HG02759 (cell line): Measurements from ENCODE around the gene CFAP161.
A peak's percentile ranks its signal among the peaks of the same experiment; 100 is the strongest.
"Not testable (repeated sequence)": the region's sequence is repeated elsewhere in the genome, so short reads cannot be mapped to it uniquely, and the experiment has no call there.

ENCODE experiments used
- ATAC-seq: cut with Tn5 transposase; IDR thresholded peaks from one replicate; pipeline ENCODE4 v1.9.1; 2021; ENCODE audit warnings: mild to moderate bottlenecking, moderate library complexity; ENCODE audit not compliant: unreplicated experiment

The CFAP161 gene

DNA sequence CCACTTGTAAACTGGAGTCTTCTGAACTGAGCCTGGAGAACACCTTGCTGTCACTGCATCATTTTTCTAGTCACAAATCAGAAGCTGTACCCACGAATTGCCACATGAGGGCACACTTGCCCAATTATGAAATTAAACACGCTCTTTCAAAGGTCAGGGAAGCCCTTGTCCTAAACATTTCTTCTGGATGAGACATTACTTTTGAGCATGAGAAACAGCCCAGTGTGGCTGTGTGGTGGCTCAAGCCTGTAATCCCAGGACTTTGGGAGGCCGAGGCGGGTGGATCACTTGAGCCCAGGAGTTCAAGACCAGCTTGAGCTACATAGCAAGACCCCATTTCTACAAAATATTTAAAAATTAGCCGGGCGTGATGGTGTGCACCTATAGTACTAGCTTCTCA is 27.5 kb upstream of the CFAP161 start:
- ATAC-seq = no peak

DNA sequence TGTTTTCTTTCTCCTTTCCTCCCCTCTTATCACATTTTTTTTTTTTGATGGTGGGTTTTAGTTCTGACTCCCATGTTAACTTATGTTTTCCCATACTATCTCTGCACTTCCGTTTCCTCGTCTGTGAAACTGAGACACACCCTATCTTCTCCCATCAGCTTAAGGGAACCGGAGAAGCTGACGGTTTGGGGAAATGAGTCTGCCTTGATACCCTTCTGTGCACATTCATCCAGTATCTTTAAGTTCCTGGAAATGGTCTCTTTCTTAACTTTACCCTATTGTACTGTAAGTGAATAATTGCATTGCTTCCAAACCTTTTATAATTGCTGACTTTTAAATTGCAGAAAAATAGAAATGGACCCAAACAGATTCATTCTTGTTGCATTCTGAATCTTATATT is 26.2 kb upstream of the CFAP161 start:
- no peak for ATAC-seq

- ATAC-seq = no peak
Observed at GRCh38 chr15:81108427-81108826, 25.6 kb upstream of the CFAP161 start.

DNA sequence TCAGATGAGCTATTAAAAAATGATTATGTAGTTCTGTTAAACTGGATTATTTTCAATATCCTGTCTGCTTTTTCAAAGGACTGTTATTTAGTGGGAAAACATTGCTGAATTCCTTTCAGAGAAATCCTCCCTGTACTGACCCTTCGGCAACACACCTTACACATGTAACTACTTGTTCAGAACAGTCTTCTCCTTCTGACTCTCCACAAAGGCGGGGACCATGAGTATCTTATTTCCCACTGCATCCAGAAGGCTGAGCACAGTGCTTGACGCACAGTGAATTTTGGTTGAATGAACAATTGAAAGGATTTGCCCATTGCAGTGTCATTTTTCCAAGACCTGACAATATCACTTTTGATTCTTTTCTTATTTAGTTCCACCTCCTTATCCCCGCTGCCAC is 23.1 kb upstream of the CFAP161 start:
- no peak for ATAC-seq

DNA sequence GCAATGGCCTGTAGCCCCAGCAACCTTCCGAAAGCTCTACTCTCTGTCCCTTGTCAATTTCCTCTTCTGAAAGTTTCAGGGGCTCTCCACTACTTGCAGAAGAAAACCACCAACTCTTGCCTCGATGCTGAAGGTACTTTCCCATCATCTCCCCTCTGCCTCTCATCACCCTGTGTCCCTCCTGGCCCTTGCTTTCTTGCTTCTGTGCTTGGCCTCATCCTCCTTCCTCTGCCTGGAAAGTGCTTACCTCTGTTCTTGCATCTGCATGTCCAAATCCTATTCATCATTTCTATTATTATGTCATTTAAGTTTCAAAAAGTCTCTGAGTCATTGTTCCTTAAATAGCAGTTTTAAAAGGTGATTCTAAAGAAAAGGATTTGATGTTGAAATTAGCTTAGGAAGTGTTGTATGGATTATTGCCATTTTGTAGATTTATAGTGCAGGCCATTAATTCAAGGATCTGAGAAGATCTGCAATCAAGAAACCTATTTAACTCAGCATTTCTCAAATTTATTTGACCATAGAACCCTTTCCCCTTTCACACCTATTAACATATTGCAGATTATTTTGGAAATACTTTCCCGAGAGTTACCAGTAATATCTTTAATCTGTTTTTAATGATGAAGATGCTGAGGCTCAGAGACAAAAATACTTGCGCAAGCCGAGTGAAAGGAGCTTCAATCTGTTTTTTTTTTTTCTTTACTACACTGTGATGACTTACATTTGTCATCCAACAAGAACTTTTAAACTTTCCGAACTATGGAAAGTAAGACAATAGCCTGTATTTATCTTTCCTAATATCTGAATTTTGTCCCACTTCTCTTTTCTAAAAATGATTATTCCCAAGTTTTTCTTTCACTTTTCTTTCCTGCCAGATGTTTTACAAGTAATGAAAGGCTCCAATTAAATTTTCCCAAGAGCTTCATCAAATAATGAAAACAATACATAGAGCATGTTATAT is 22.3 kb upstream of the CFAP161 start:
- ATAC-seq = peak; percentile 93

DNA sequence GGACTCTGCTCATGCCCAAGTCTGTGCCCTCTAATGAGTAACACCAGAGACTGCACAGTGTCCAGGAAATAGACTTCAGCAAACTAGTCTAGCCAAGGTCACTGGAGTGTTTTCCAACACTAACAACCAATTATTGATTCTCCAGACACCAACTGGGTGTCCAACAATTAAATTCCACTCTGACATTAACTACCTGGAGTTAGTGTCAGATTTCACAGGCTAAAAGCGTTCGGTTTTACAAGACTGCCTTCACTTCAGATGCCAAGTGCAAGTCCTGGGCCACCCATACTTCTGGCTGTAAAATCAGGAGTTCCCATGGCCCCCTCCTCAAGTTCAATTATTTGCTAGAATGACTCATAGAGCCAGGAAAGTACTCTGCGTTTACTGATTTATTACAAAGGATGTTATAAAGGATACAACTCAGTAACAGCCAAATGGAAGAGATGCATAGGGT is 20.8 kb upstream of the CFAP161 start:
- no peak for ATAC-seq

- no peak for ATAC-seq
Observed at GRCh38 chr15:81113861-81114291, 20.2 kb upstream of the CFAP161 start.

DNA sequence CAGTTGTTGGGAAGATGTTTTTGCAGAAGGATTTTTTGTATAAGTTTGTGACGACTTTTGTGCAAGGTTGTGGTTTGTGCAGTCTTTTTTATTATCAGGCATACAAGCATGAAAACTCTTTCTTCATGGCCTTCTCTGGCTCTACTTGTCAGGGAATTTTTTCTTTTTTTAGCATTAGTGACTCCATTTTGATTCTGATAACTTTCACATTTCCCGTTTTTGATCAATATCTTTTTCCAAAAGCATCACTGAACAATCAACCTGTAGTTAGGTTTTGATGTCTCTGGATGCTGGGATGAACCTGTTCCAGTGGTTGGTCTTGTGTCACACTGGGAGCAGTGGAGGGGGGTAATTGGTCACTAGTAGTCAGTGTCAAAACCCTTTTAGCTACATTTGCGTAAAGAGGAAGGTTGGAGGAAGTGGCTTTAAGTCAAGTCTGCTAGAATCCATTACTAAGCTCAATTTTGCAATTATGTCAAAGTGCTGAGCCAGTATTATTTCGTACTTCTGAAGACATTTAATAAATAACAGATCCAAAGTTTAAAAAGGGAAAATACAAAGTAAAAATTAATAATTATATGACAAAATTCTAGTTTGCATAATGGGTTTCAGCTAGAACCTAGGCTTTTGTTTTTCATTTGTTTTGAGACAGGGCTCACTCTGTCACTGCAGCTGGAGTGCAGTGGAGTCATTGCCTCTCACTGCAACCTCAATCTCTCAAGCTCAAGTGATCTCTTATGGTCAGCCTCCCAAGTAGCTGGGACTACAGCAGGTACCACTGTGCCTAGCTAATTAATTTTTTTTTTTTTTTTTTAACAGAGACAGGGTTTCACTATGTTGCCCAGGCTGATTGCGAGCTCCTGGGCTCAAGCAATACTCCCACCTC is 18.8 kb upstream of the CFAP161 start:
- ATAC-seq = no peak

- ATAC-seq = no peak
Observed at GRCh38 chr15:81117136-81117535, 16.9 kb upstream of the CFAP161 start.

GRCh38 chr15:81117581-81117980 is 16.5 kb upstream of the CFAP161 start:
- ATAC-seq = no peak

DNA sequence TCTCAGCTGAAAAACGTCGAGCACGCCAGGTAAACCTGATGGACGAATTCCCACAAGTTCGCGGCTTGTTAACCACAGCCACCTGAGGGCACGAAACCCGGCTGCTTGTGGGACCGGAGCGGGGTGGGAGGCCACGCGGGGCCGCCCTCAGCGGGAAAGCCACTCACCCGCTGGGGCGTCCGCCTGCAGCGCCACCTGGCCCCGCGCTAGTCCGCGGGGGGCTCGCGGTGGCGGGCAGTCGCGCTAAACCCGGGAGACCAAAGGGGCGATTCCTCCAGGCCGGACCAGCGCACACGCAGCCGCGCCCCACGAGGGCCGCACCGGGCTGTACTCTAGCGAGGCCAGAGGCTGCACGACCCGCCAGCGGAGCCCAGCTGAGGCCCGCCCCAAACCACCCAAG is 15.7 kb upstream of the CFAP161 start:
- no peak for ATAC-seq

DNA sequence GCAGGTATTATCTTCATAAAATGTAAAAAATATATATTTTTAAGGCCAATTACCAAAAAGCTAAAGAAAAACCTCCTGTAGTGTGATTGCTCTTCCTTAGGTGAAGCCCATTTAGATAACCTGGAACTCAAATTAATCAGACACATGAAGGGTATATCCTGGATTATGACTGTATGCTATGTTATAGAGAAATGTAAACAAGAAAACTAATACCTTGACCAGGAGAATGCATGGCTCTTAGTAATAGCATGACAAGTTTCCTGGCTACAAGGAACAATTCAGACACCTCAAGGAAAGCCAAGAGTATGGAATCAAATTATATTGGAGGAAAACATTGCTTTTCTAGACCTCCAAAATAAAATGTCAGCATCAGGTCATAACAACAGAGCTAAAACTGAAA is 14.0 kb upstream of the CFAP161 start:
- no peak for ATAC-seq

- no peak for ATAC-seq
Observed at GRCh38 chr15:81126892-81127291, 7.2 kb upstream of the CFAP161 start.

- ATAC-seq = not testable (repeated sequence)
Observed at GRCh38 chr15:81141478-81141877, 7.4 kb downstream of the CFAP161 start.

DNA sequence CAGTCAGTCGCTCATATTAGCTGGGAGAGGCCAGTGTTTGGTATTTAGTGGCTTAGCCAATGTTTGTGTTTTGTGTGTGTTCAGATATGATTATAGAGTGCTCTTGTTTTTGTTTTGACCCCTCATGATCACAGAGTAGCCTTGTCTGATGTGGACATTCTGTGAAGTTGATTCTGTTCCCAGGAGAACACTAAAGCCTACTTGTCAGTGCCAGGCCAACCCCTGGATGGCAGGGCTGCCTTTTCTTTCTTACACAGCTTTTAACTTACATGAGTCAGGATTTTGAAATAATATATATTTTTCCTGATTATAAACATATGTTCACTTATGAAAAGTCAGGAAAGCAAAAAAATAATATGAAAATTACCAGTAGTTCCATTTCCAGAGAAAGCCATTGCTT is 11.9 kb downstream of the CFAP161 start:
- ATAC-seq = no peak

GRCh38 chr15:81146466-81146865 is 12.4 kb downstream of the CFAP161 start:
- ATAC-seq = no peak

DNA sequence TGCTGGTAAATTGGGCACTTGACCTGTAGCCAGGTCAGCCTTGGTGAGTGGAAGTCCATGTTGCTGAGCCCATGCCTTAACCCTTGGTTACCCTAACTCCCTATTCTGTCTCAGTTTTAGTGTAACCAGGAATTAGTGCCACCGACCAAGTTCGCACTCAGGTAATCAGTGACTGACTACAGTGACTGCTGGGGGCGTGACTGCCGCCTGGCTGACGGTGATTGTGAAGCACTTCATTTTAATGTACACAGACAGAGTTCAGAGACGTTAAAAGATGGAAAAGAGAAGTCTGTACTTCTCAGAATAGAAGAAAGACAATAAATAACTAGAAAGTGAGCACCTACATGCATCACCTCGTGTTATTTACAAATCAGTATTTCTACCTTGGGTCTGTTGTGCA is 17.3 kb downstream of the CFAP161 start:
- no peak for ATAC-seq

- no peak for ATAC-seq
Observed at GRCh38 chr15:81152339-81152738, 18.3 kb downstream of the CFAP161 start.

DNA sequence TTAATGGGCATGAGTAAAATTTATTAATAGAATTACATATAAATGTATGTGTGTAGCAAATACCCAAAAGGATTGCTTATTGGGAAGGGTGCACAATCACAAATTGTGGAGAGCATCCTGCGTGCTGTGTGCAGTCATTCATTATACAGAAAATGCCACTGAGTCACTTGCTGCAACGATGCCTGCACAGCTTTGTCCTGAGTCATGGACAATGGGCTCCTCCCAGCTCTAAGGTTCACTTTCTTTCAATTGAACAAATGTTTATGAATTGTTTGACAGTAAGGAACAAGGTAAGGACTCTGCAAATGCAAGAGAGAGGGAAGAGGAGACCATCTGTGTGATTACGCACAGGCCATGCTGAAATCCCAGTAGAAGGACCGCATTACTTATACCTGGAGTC is 18.7 kb downstream of the CFAP161 start:
- ATAC-seq = no peak

GRCh38 chr15:81155375-81156218 is 21.5 kb downstream of the CFAP161 start:
- ATAC-seq = no peak

DNA sequence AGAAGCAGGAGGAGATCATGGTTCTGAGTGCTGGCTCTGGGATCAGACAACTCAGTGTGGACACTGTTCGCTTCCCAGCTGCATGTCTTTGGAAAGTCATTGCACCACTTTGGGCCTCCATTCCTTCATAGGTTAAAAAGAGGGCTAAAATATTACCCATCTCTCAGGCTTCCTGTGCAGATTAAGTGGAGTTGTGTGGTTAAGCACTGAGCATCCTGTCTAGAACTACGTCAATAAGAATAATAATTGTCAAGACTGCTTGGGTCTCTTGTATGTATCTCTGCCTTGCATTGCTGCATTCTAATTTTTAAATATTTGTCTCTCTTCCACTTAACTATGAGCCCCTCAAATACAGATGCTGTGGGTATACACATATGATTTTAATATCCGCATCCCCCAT is 22.3 kb downstream of the CFAP161 start:
- no peak for ATAC-seq
